CD4-positive, alpha-beta T cell (primary cell): ENCODE results near the gene PLAAT3. TPM values are rescaled to one million over a fixed set of nuclear protein-coding genes. Genes with fewer than 3 reads are reported as not detected.
"Not testable (repeated sequence)": the region's sequence is repeated elsewhere in the genome, so short reads cannot be mapped to it uniquely, and the experiment has no call there.

Source experiments
- ATAC-seq: fragments of 200-7000 bp; cut with Tn5 transposase; one replicate; pipeline ENCODE4 v1.10.0; 2022; ENCODE audit warnings: mild to moderate bottlenecking; ENCODE audit not compliant: poor library complexity
- CTCF ChIA-PET: fragments of 350-600 bp; sonication (Branson Sonifier 250); formaldehyde crosslinking; loops from one replicate; lab custom pipeline; 2021; ENCODE audit warnings: antibody characterized with exemption, inconsistent platforms; lab: Charles Lee
- POLR2A ChIA-PET: fragments of 350-600 bp; sonication (Branson Sonifier 250); formaldehyde crosslinking; loops from one replicate; lab custom pipeline; 2021; ENCODE audit warnings: antibody characterized with exemption, inconsistent platforms; lab: Charles Lee
- DNase-seq, 14 experiments: peaks; one replicate each; pipeline ENCODE4 v3.0.0-alpha.2; 2013 to 2020; ENCODE audit warnings: mixed read lengths in 2 of 14
- H3K27ac ChIP-seq, 2 donors: one replicate each; pipeline versions ENCODE4 v1.5.1 to v1.7.0; 2013; ENCODE audit warnings: low read length in 2 of 2, low read depth in 1 of 2, mild to moderate bottlenecking in 1 of 2
- H3K27me3 ChIP-seq, 2 experiments: 1 replicate in 1 of 2; 2 replicates in 1 of 2; pipeline versions ENCODE4 v1.6.1 to v1.7.0; 2013; ENCODE audit warnings: low read length in 2 of 2, control low read depth in 1 of 2, mild to moderate bottlenecking in 1 of 2, moderate library complexity in 1 of 2; ENCODE audit not compliant: insufficient read depth in 2 of 2, control insufficient read depth in 1 of 2
- H3K36me3 ChIP-seq: one replicate; pipeline ENCODE4 v1.6.1; 2013; ENCODE audit warnings: low read length, control low read depth; ENCODE audit not compliant: insufficient read depth
- H3K4me1 ChIP-seq: one replicate; pipeline ENCODE4 v1.6.1; 2013; ENCODE audit warnings: low read length, control low read depth; ENCODE audit not compliant: insufficient read depth
- H3K4me3 ChIP-seq: one replicate; pipeline ENCODE4 v1.5.1; 2013; ENCODE audit warnings: mild to moderate bottlenecking, low read length, moderate library complexity
- H3K9me3 ChIP-seq, 2 experiments: 1 replicate in 1 of 2; 2 replicates in 1 of 2; pipeline versions ENCODE4 v1.6.1 to v1.7.0; 2013; ENCODE audit warnings: low read length in 2 of 2, mild to moderate bottlenecking in 2 of 2, control low read depth in 1 of 2, moderate library complexity in 1 of 2; ENCODE audit not compliant: control insufficient read depth in 1 of 2, insufficient read depth in 1 of 2
- H3K27ac Mint-ChIP-seq: one replicate; pipeline ENCODE4 v1.8.0; 2020; ENCODE audit warnings: mixed read lengths
- H3K27me3 Mint-ChIP-seq: one replicate; pipeline ENCODE4 v1.8.0; 2021; ENCODE audit warnings: mixed read lengths
- H3K36me3 Mint-ChIP-seq: one replicate; pipeline ENCODE4 v1.8.0; 2021; ENCODE audit warnings: low read depth, mixed read lengths
- H3K4me1 Mint-ChIP-seq: one replicate; pipeline ENCODE4 v1.8.0; 2021; ENCODE audit warnings: low read depth, mixed read lengths
- H3K4me3 Mint-ChIP-seq: one replicate; pipeline ENCODE4 v1.8.0; 2020; ENCODE audit warnings: mild to moderate bottlenecking, mixed read lengths
- H3K9me3 Mint-ChIP-seq: one replicate; pipeline ENCODE4 v1.8.0; 2020; ENCODE audit warnings: mixed read lengths
- intact Hi-C, 2 experiments: fragments of 100-400 bp; cut with DNase I in 1 of 2; cut with micrococcal nuclease in 1 of 2; formaldehyde crosslinking; loops; one replicate each; pipeline versions ENCODE4 v1.15.1 to v1.9.0; 2023 to 2025; cut with DNase I, micrococcal nuclease
- total RNA-seq, 174 experiments: library from RNA in 2 of 174; stranded (reverse) in 2 of 174; gene quantifications; one replicate each; pipeline ENCODE4 v1.2.3 and lab custom pipeline; 2021 to 2026
- TF ChIP-seq, protein P1 (sequence below): fragments of 200-600 bp; IDR thresholded peaks from one replicate; pipeline ENCODE4 v1.8.0; 2022; ENCODE audit warnings: antibody characterized with exemption, mild to moderate bottlenecking

PLAAT3 gene
- total RNA-seq, 2 experiments from 2014 or later, result 2.4 to 3.6 TPM

DNA sequence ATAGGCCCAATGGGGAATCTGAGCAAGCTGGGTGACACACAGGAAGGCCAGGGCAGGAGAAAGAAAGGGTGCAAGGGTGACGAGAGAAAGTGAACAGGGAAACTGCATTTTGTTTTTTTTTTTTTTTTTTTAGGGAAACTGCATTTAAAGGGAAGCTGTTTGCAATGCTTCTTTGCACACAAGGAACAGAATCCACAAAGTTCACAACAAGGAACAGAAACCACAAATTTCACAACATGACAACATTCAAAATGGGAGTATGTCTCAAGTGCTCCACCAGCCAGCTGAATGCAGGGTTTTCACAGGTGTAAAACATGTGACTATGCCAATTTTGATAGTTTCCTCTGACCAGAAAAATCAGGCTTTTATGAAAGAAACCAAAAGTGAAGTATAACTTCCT lies 6.8 kb upstream of the PLAAT3 start:
- no peak overlapping the region for H3K27ac ChIP-seq
- H3K36me3 ChIP-seq, result no peaks in the 10 kb centered on the region
- H3K27me3 ChIP-seq, result no peaks in the 10 kb centered on the region
- TF ChIP-seq, protein P1, sequence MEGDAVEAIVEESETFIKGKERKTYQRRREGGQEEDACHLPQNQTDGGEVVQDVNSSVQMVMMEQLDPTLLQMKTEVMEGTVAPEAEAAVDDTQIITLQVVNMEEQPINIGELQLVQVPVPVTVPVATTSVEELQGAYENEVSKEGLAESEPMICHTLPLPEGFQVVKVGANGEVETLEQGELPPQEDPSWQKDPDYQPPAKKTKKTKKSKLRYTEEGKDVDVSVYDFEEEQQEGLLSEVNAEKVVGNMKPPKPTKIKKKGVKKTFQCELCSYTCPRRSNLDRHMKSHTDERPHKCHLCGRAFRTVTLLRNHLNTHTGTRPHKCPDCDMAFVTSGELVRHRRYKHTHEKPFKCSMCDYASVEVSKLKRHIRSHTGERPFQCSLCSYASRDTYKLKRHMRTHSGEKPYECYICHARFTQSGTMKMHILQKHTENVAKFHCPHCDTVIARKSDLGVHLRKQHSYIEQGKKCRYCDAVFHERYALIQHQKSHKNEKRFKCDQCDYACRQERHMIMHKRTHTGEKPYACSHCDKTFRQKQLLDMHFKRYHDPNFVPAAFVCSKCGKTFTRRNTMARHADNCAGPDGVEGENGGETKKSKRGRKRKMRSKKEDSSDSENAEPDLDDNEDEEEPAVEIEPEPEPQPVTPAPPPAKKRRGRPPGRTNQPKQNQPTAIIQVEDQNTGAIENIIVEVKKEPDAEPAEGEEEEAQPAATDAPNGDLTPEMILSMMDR, result no peak
- no peaks in the 10 kb centered on the region for H3K36me3 Mint-ChIP-seq
- DNase-seq (peak in 3 of 14 experiments; percentile 38 to 46 (median 40)), ATAC-seq (no peak)
- intact Hi-C loops, result no loop called here
- no peaks in the 10 kb centered on the region for H3K4me1 Mint-ChIP-seq
- ChIA-PET POLR2A (no interaction called here), CTCF (interaction anchor here (0.7 to 1.3 kb wide), 2 partner anchors 17 to 82 kb away, joined by 3 read pairs; no protein-coding TSS in a partner anchor)
- no peak overlapping the region for H3K4me3 ChIP-seq
- H3K9me3 ChIP-seq, result no peaks in the 10 kb centered on the region
- no peak overlapping the region for H3K4me3 Mint-ChIP-seq
- H3K27me3 Mint-ChIP-seq, result no peaks in the 10 kb centered on the region
- H3K27ac Mint-ChIP-seq, result no peak overlapping the region
- H3K9me3 Mint-ChIP-seq, result no peaks in the 10 kb centered on the region
- no peaks in the 10 kb centered on the region for H3K4me1 ChIP-seq

DNA sequence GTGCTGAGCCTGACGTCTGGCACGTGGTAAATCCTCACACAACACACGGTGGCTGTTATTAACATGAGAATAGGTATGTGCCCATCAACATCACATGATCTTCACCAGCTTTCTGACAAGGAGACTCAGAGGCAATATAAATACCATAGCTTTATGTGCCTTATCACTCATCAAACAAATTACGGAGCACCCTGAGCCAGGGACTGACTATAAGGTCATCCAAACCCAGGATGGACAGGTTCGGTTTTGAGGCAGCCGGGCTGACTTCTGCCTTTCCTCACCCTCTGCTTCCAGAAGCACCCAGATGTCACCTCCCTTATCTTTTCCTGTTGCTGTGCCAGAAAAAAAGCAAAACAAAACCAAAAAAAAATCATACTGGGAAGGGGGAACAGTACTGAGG lies 5.7 kb upstream of the PLAAT3 start:
- Histone ChIP-seq H3K36me3 (no peaks in the 10 kb centered on the region), H3K9me3 (no peaks in the 10 kb centered on the region), H3K4me3 (no peak overlapping the region), H3K4me1 (no peaks in the 10 kb centered on the region), H3K27ac (no peak overlapping the region), H3K27me3 (no peaks in the 10 kb centered on the region)
- no peaks in the 10 kb centered on the region for H3K27me3 Mint-ChIP-seq
- ChIA-PET CTCF (no interaction called here), POLR2A (no interaction called here)
- TF ChIP-seq, protein P1, result no peak
- ATAC-seq, result no peak
- intact Hi-C loops, result no loop called here
- H3K4me1 Mint-ChIP-seq, result no peaks in the 10 kb centered on the region
- H3K36me3 Mint-ChIP-seq, result no peaks in the 10 kb centered on the region
- no peak for DNase-seq
- no peak overlapping the region for H3K27ac Mint-ChIP-seq
- no peaks in the 10 kb centered on the region for H3K9me3 Mint-ChIP-seq
- no peak overlapping the region for H3K4me3 Mint-ChIP-seq

DNA sequence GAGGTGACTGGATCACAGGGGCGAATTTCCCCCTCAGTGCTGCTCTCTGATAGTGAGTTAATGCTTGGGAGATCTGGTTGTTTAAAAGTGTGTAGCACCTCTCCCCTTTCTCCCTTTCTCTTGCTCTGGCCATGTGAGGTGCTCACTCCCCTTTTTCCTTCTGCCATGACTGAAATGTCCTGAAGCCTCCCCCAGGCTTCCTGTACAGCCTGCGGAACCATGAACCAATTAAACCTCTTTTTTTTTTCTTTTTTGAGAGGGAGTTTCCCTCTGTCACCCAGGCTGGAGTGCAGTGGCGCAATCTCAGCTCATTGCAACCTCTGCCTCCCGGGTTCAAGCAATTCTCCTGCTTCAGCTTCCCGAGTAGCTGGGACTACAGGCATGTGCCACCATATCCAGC lies 3.5 kb upstream of the PLAAT3 start:
- POLR2A ChIA-PET, CTCF ChIA-PET, H3K4me3 ChIP-seq, H3K36me3 Mint-ChIP-seq, H3K27me3 ChIP-seq, H3K27ac ChIP-seq, H3K27ac Mint-ChIP-seq, intact Hi-C loops, H3K36me3 ChIP-seq, H3K4me3 Mint-ChIP-seq, DNase-seq, H3K27me3 Mint-ChIP-seq, H3K9me3 ChIP-seq, H3K9me3 Mint-ChIP-seq, H3K4me1 Mint-ChIP-seq, ATAC-seq: not testable (repeated sequence)
- H3K4me1 ChIP-seq, result peaks cover 13% of the 10 kb centered on the region

DNA sequence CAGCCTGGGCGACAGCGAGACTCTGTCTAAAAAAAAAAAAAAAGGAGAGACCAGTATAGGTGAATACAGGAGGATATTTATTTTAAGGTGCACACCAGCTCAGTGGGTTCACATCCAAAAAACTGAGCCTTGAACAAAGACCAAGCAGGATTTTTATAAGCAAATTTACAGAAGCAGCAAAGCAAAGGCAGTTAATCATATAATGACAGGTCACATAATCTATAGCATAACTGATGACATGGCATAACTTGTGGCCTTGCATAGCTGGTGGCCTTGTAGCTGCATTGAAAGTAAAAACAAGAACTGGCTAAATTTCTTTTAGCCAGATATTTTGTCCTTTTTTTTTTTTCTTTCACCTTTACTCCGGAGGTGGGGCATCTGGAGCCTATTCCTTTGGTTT lies 2.7 kb upstream of the PLAAT3 start:
- Mint-ChIP-seq H3K27ac (no peak overlapping the region), H3K27me3 (no peaks in the 10 kb centered on the region), H3K36me3 (no peaks in the 10 kb centered on the region), H3K9me3 (no peaks in the 10 kb centered on the region), H3K4me3 (no peak overlapping the region), H3K4me1 (peaks cover 10% of the 10 kb centered on the region)
- H3K36me3 ChIP-seq, result no peaks in the 10 kb centered on the region
- H3K27me3 ChIP-seq, result peaks cover 0 to 3% of the 10 kb centered on the region in 2 experiments
- no peak for ATAC-seq
- H3K4me3 ChIP-seq, result no peak overlapping the region
- POLR2A ChIA-PET, result interaction anchor here (0.6 to 0.8 kb wide), 2 partner anchors 12 to 54 kb away, joined by 3 read pairs; partner anchors contain the start of gene PLAAT2
- intact Hi-C loops, result no loop called here
- no peak for DNase-seq
- no peak overlapping the region for H3K27ac ChIP-seq
- TF ChIP-seq, protein P1, result no peak
- CTCF ChIA-PET, result no interaction called here
- H3K9me3 ChIP-seq, result no peaks in the 10 kb centered on the region
- peaks cover 13% of the 10 kb centered on the region for H3K4me1 ChIP-seq
